HG02981 (cell line): ENCODE data around the gene OSBPL3.
A peak's percentile ranks its signal among the peaks of the same experiment; 100 is the strongest.

Source experiments
- ATAC-seq: cut with Tn5 transposase; IDR thresholded peaks from one replicate; pipeline ENCODE4 v1.9.1; 2021; ENCODE audit warnings: mild to moderate bottlenecking, moderate library complexity; ENCODE audit not compliant: unreplicated experiment

Gene OSBPL3

DNA sequence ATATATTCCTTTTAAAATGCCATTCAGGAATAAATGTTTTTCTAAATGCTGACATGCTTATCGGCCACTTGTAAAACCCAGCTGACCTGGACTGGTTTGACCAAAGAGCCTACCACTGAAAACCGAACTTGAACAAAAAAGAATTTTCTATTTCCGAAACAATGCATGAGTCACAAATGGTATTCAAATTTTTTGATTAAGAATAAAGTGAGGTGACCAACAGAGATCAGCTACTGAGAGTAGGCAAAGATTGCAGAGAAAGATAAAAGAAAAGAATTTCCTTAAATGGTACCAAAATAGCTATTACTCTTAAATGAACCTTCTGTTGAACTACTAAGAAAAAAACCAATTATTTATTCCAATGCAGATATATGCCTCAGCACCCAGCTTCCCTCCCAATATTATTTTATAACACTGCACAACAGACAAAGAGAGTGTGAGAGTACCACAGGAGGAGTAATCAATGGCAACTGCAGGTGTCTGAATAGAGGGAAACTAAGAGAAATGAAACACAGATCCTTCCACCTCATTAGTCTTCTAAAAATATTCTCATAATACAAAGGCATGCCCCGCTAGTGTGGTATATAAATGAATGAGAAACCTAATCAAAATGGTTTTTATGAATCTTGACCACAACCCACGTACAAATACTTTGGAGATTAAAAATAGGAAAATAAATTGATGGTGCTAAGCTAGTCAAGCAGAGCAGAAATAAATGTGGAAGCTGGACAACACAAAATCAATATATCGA, 20.1 kb downstream of the OSBPL3 start:
- no peak for ATAC-seq

DNA sequence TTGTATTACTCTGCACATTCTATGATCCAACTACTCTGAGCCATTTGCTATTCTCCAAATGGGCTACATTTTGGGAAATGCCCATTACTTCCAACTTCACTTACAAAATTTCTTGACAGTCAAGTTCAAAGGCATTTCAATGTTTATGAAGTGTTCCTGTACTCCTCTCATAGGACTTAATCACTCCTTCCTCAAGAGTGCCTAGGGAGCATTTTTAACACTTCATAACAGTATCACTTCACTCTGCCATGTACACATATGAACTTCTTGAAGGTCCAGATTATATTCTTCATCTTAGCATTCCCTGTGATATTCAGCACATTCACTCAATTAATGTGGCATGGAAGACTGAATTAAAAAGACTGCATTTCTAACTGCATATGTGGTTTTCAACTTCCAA, 21.6 kb downstream of the OSBPL3 start:
- no peak for ATAC-seq

DNA sequence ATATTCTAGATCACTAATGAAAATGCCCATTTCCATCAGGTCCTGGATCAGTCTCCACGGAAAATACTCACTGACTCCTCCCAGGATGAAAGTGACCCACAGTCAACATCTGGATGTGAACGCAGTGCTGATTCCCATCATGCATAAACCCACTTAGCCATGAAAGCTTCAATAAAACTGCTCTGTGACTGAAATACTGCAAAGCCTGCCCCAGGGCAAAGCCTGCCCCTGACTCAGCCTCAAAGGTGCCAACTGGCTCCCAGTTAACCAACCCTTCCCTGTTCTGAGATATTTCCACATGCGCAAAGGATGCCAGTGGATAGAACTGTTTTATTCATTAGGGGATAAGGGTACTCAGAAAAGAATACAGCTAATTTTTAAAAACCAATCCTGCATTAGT, 24.0 kb downstream of the OSBPL3 start:
- ATAC-seq: no peak

DNA sequence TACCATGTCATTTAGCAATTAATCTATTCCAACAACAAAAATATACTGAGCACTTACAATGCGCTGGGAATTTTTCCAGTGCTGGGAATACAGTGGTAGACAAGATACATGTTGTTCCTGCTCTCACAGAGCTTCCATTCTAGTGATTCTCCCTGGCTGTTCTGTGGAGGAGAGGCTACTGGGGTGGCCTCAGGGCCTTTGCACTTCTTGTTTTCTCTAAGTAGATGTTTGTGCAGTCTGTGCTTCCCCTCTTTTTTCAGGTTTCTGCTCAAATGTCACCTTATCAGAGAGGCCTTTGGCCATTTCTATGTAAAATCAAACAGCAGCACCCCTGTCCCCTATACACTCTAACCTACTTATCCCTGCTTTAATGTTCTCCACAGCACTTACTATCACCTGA, 24.7 kb downstream of the OSBPL3 start:
- no peak for ATAC-seq

DNA sequence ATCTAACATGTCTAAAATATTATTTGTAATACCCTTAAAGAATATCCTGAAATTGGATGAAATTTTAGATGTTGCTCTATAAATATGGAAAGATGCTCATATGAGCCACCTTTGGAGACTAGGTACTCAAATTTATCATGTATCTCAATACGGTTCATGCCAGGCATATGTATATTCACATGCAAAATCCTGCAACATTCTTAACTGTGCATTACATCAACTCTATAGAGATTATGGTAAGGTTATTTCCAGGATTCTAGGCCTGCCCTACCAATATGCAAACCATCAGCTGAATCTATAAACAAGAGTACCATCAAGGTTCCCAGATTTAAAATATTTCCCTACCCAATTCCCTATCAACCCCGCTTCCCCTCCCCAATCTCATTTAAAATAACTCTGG, 27.5 kb downstream of the OSBPL3 start:
- no peak for ATAC-seq

DNA sequence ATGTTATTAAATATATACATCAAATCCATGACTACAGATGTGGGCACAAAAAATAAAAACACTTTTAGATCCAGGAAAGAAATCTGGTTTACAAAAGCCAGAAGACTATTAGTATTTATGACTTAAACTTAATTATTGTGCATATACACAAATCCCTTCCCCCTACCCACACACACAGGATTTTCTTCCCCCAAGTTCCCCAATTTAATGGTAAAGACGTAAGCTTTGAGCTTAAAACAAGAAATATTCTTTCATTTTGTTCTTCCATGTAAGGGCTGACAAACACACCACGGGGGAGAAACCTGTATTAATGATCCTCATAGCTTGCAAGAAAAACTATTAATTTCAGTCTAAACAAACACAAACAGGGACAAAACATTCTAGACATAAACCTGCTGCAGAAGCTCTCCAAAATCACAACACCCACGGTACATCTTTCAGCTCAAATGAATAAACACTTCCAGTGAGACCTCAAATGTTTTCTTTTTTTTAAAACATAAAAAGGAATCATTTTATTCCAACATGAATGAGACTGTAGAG, 28.5 kb downstream of the OSBPL3 start:
- no peak for ATAC-seq

DNA sequence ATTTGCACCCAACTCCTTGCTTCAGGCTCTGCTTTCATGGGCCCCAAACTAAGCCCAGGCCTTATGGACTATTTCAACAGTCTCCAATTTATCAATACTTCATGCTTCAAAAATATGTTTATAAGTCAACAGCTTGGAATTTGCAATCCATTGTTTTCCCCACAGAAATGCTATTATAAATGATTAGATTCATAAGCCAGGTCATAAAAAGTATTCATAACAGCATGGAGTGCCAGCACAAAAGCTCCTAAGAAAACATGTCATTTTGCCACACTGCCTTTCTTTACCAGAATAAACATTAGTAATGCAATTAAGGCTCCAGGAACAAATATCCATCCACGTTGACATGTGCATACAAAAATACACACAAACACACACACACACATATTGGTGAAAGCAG, 30.1 kb downstream of the OSBPL3 start:
- ATAC-seq: no peak

DNA sequence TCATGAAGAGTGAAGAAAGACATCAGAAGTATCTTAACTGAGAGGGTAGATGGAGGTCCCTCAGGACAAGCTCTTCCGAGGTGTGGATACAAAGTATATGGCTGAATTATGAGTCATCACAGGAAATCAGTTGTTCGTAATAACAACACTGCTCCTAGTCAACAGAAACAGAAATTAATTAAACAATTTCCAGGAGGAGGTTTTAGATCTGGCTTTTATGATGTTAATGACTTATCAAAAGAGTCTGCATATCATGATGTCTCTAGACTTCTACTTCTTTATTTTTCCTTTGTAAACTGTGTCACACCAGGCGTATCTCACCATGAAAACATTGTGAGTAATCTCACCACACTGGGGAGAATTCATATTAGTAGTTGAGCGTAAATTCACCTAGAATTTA, 31.2 kb downstream of the OSBPL3 start:
- peak; percentile 72 for ATAC-seq

DNA sequence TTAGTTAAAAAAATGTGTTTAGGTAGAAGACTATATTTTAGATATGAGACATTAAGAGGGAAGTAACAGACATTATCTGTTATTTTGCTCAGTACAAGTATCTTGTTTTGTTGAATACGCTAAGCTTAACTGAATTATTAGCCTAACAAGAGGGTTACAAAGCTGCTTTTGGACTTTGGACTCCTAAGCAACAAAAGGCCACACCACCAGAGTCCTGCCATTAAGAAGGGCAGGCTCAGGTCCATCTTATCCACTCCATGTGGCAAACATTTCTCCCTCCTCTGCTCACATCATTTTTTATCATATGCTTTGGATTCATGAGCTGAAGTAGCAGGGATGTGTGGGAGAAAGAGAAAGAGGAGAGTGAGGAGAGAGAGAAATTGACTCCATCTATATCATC, 33.5 kb downstream of the OSBPL3 start:
- ATAC-seq: no peak

DNA sequence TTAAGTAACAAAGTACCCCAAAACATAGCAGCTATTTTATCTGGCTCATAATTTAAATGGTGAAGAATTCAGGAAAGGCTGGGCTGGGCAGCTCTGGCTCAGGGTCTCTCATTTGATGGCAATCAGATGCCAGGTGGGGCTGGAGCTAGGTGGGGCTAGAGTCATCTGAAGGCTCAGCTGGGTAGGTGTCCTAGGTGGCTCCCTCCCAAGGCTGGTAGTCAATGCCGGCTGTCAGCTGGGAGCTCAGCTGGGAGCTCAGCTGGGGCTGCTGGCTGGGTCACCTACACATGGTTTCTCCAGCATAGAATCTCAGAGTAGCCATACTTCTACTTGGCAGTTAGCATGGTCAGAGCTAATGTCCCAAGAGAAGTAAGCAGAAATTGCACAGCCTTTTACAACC, 34.1 kb downstream of the OSBPL3 start:
- no peak for ATAC-seq

DNA sequence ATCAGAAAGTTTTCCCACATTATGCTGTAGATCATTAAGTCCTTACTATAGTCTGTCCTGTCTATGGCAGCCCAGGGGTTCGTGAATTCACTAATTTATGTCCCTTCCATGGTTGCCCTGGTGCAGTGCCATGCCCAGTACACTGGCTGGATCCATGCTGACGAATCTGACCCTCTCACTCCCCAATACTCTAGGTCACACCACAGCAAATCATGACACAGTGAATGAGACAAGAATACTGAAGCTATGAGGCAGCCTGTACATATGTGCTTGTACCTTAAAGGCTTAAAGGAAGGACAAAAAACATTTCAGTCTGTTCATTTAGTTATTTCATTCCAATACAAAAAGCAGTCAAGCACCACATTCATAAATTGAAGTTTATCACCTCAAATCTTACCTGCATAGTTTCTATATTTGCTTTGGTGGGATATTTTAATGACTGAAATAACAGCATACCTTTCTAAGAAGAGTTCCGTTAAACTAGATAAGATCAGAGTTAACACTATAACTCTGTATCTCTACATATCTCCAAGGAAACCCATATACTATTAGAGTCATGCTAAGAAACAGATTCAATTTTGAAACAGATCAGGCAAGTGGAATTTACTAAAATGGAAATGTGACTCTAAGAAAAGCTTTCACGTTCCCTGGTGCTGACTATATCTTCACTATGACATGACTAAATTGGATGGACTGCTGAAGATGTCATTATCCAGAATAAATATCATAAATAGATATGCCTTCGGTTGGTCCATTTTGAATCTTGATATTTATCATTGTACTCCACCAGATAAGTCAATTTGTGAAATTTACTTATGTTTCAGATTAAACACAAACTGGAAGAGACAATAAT, 36.7 kb downstream of the OSBPL3 start:
- ATAC-seq: no peak

DNA sequence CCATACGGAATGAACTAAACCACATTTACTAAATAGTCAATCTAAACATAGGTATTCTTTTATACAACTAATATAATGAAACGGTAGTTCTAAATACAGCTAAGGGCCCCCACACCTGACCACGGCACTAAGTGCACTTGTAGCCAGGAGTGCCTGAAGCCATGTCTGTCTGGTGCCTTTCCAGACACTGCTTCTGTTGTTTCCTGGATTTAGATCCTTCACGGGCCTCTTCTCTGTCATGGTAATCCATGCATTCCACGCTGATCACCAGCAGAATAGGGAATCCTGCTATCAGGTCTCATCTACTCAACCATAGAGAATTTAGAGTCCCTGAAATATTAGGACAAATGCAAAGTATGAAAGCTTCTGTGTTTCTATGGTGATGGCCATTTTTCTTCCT, 37.8 kb downstream of the OSBPL3 start:
- ATAC-seq: no peak

DNA sequence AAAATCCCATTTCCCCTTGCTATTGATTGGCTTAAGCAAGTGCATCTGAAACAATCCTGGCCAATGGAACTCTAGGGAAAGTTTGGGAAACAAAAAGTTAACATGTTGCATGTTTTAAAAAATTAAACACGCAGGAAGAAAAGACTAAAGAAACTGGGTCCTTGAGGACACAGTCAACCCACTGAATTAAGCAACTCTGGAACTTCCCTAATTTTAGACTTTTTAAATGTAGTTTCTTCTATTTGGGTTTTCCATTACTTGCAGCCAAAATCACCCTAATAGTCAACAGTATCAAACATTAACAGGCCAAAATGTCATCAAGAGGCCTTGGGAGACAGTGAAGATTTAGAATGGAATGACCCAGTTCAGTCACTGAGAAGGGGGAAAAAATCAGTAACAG, 40.6 kb downstream of the OSBPL3 start:
- no peak for ATAC-seq

DNA sequence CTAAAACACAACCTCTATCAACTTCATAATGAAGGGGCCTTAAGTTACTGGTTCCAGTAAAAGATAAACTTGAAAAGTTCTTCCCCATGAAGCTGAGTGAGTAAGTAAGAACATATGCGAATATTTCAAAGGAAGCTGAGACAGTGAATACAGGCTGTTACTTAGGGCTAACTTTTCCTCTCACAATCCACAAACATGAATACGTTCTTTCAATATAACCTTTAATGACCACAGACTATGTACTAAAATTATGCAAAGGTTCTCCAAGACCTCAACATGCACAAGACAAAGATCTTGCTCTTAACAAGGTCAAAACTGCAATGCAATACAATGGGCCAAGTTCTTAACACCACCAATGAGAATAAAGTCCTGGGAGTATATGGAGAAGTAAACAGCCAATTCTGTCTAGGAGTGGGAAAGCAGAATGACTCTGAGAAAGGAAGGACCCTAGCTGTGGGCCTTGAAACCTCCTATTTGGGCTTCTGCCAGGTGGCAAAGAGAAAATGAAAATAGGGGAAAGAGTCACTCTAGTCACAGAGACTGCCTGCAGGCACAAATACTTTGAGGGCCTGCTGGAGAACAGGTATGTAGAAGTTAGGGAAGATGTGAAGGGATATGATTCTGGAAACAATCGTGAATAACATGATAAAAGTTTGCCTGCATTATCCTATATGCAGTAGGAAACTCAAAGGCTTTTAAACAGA, 43.7 kb downstream of the OSBPL3 start:
- peak; percentile 72 for ATAC-seq

DNA sequence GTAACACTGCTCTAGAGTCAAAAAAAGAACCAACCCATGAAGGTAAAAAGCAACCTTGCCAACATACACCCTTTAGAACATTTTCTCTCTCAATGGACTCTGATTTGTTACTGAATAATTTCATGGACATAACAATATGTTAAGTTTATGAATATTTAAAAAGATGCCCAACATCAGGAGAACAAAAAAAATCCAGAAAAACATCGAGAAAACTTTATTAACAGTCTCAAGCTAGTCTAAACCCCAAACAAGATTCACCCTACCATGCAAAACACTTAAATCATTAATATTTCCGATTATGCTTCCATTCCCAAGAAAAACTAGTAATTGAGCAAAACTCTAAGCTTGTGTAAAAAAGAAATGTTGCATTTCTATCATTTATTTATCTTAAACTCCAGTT, 46.7 kb downstream of the OSBPL3 start:
- no peak for ATAC-seq

DNA sequence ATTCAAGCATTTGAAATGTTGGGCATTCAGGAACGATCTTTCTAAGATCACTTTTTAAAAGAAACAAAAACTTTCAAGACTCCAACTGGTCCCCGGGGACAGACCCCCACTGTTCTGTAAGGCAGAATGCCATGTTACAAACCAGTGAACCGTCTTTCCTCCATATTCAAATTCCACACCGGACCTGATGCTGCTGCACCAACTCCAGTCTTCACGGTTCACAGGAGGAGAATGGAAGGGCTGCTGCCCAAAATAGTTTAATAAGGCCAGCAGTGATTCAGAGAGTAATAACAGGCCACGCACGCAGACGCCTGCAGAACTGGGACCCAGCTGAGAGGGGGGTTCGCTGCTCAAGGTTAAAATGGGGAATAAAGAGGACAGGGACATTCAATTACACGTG, 47.2 kb downstream of the OSBPL3 start:
- no peak for ATAC-seq

DNA sequence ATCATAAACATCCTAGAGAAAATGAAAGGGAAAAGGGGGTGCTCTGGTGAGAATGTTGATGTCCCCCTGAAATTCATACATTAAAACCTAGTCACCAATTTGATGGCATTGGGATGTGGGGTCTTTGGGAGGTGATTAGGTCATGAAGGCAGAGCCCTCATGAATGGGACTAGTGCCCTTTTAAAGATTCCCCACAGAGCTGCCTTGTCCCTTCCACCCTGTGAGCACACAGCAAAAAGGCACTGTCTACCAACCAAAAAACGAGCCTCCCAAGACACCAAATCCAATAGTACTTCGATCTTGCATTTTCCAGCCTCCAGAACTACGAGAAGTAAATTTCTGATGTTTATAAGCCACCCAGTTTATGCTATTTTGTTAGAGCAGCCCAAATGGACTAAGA, 47.6 kb downstream of the OSBPL3 start:
- ATAC-seq: no peak

DNA sequence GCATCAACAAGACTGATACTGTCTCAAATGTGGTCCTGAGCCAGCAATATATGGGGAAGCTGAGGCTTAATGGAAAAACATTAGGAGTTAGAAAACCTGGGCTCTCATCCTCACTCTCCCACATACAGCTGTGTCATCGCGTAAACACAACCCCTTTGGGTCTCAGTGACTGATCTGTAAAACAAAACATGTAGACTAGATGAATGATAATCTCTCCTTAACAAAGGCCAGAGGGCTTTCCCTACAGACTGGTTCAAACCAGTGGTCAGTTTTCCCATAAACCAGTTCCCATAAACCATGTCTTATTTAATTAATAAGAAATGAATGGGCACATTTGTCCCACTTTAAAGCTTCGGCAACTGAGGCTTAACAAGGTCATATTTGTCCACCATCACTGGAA, 48.1 kb downstream of the OSBPL3 start:
- no peak for ATAC-seq

DNA sequence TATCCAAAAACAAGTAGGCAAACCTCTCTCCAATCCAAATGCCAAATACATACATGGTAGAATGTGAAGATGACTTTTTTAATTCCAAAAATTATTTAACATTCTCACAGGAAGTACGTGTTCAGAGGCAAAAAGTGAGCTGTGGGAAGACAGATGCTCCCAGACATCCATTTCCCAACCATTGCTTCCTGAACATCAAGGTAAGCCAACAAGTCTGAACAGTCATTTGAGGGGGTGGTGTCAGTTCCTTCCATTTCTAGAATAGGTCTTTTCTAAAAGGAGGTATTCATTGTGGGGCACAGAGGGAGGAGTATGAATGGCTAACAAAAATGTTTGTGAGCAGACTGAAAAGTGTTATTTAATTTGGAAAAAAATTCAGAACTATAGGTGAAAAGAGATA, 49.1 kb downstream of the OSBPL3 start:
- no peak for ATAC-seq

DNA sequence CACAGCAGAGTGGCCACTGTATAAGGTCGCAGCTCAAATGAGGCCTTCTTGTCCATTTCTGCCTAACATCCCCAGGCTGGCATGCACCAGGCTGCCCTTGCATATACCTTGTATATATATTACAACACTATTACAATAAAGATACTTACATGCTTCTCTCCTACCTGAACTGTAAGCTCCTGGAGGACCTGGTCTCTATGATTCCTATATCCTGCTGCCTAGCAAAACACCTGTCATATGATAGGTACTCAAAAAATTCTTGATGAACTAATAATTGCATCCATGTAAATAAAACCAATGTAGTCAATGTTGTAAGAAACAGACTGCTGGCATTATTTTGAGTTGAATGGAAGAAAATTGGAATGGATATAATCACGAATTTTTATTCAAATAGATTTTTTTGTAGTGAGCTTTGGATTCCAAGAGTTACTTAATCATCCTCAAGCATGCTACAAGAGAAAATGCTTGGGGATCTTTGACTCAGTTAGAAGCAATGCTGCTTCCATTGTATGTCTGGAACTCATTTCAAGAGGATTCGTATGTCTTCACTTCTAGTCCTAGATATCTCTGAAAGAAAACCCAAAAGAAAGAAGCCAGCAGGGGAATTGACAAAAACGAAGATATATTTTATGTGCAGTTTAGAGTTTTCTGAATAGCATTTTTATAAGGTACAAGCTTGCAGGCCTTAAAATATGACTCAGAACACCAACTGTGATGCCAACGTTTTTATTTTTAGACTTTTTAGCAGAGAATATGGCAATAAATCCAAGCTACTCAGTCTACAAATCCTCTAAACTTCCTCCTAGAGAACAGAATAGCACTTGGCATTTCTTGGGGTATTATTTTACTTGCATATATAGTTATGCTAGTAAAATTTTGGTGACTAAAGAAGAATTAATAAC, 53.1 kb downstream of the OSBPL3 start:
- no peak for ATAC-seq

DNA sequence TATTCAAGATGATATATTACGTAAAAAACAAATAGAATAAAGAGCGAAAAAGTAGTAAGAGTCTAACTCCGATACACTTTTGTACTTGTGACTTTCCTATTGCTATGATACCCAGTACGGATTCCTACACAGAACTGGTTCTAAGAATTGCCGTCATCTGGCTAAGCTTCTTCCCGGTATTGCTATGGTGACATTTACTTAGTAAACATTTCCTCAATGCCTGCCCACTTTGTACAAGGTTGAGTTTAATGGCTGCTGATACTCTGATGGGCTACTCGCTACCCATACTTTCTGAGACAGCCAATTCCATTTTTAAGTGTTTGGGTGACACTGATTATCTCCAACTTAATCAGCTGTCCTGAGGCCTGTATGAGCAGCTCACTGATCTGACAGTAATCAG, 55.6 kb downstream of the OSBPL3 start:
- ATAC-seq: no peak
